Activated CD8-positive, alpha-beta T cell treated with anti-CD3 and anti-CD28 coated beads, Interleukin-2, amount 10 ng/mL, durations not matched to agents 7 days and 5 days (primary cell): ENCODE measurements around the gene KCNE2. TPM values are rescaled to one million over a fixed set of nuclear protein-coding genes. Genes with fewer than 3 reads are reported as not detected.
"Not testable (repeated sequence)": the region's sequence is repeated elsewhere in the genome, so short reads cannot be mapped to it uniquely, and the experiment has no call there.

Experiments used
- ATAC-seq: fragments of 150-1000 bp; cut with Tn5 transposase; one replicate; pipeline ENCODE4 v1.10.0; 2021; ENCODE audit warnings: moderate library complexity
- CTCF ChIA-PET: fragments of 350-600 bp; sonication (Branson Sonifier 250); formaldehyde crosslinking; loops from one replicate; lab custom pipeline; 2021; ENCODE audit warnings: antibody characterized with exemption; lab: Charles Lee
- POLR2A ChIA-PET: fragments of 350-600 bp; sonication (Branson Sonifier 250); formaldehyde crosslinking; loops from one replicate; lab custom pipeline; 2021; ENCODE audit warnings: antibody characterized with exemption; lab: Charles Lee
- DNase-seq: peaks from one replicate; pipeline ENCODE4 v3.0.0-alpha.2; 2020
- H3K27ac Mint-ChIP-seq: one replicate; pipeline ENCODE4 v1.8.0; 2021; ENCODE audit warnings: mild to moderate bottlenecking, mixed read lengths
- H3K27me3 Mint-ChIP-seq: one replicate; pipeline ENCODE4 v1.8.0; 2021; ENCODE audit warnings: low read depth, mixed read lengths
- H3K36me3 Mint-ChIP-seq: one replicate; pipeline ENCODE4 v1.8.0; 2021; ENCODE audit warnings: low read depth, mixed read lengths
- H3K4me1 Mint-ChIP-seq: one replicate; pipeline ENCODE4 v1.8.0; 2021; ENCODE audit warnings: low read depth, mixed read lengths
- H3K4me3 Mint-ChIP-seq: one replicate; pipeline ENCODE4 v1.8.0; 2021; ENCODE audit warnings: mild to moderate bottlenecking, mixed read lengths
- H3K9me3 Mint-ChIP-seq: one replicate; pipeline ENCODE4 v1.8.0; 2022; ENCODE audit warnings: mixed read lengths; ENCODE audit not compliant: insufficient read depth
- total RNA-seq, 2 experiments: library from RNA; stranded (reverse); gene quantifications; one replicate each; pipeline ENCODE4 v1.2.3, GENCODE V29; 2021

The KCNE2 gene
- total RNA-seq, 2 experiments from 2014 or later: not detected

- peaks cover 1% of the 10 kb centered on the region for H3K4me1 Mint-ChIP-seq
- no peak overlapping the region for H3K27ac Mint-ChIP-seq
- ATAC-seq: no peak
- no peak for DNase-seq
- H3K9me3 Mint-ChIP-seq: no peaks in the 10 kb centered on the region
- POLR2A ChIA-PET: interaction anchor here (0.6 kb wide), 1 partner anchor 148 kb away, joined by 3 read pairs; no protein-coding TSS in a partner anchor
- CTCF ChIA-PET: interaction anchor here (3.2 kb wide), 1 partner anchor 446 kb away, joined by 17 read pairs; no protein-coding TSS in a partner anchor
- no peak overlapping the region for H3K4me3 Mint-ChIP-seq
- H3K36me3 Mint-ChIP-seq: no peaks in the 10 kb centered on the region
- H3K27me3 Mint-ChIP-seq: peaks cover 13% of the 10 kb centered on the region
These were observed 5.9 kb downstream of the KCNE2 start for GRCh38 chr21:34369741-34370140.

GRCh38 chr21:34372321-34372720 lies 8.5 kb downstream of the KCNE2 start:
- H3K27me3 Mint-ChIP-seq: peaks cover 13% of the 10 kb centered on the region
- no peak overlapping the region for H3K27ac Mint-ChIP-seq
- DNase-seq: no peak
- peaks cover 1% of the 10 kb centered on the region for H3K4me1 Mint-ChIP-seq
- ChIA-PET POLR2A (no interaction called here), CTCF (no interaction called here)
- H3K9me3 Mint-ChIP-seq: no peaks in the 10 kb centered on the region
- H3K36me3 Mint-ChIP-seq: no peaks in the 10 kb centered on the region
- ATAC-seq: no peak
- H3K4me3 Mint-ChIP-seq: no peak overlapping the region

GRCh38 chr21:34374462-34374861 lies 10.7 kb downstream of the KCNE2 start:
- H3K27me3 Mint-ChIP-seq, H3K4me3 Mint-ChIP-seq, H3K4me1 Mint-ChIP-seq, POLR2A ChIA-PET, H3K36me3 Mint-ChIP-seq, CTCF ChIA-PET, H3K27ac Mint-ChIP-seq, DNase-seq, ATAC-seq, H3K9me3 Mint-ChIP-seq: not testable (repeated sequence)

GRCh38 chr21:34374940-34375618 lies 11.3 kb downstream of the KCNE2 start, which contains the start of gene SMIM11:
Gene SMIM11, plus strand, starts transcription at chr21:34375507. Its CDS starts 3,998 bp downstream, at chr21:34379505.
- H3K4me1 Mint-ChIP-seq, POLR2A ChIA-PET, H3K27ac Mint-ChIP-seq, H3K27me3 Mint-ChIP-seq, DNase-seq, CTCF ChIA-PET, H3K9me3 Mint-ChIP-seq, H3K36me3 Mint-ChIP-seq, H3K4me3 Mint-ChIP-seq: not testable (repeated sequence)
- ATAC-seq: peak; percentile 99

DNA sequence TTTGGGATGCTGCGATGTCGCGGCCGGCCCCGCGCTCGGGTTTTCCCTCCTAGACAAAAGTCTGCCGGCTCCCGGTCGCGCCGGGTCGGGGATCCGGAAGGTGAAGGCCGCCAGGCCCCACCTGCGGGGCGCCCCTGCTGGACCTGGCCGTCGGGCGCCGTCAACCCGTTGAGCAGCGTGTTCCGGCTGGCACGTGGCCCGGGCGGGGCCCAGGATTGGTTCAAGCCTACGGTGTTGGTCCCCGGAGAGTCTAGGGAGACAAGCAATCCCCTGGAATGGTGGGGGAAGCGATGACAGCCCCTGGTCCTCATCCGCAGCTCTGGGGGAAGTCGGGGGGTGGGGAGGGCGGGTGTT lies 11.8 kb downstream of the KCNE2 start:
- H3K36me3 Mint-ChIP-seq, H3K9me3 Mint-ChIP-seq, H3K27me3 Mint-ChIP-seq, H3K4me3 Mint-ChIP-seq, CTCF ChIA-PET, DNase-seq, POLR2A ChIA-PET, H3K27ac Mint-ChIP-seq, H3K4me1 Mint-ChIP-seq: not testable (repeated sequence)
- peak; percentile 88 for ATAC-seq

DNA sequence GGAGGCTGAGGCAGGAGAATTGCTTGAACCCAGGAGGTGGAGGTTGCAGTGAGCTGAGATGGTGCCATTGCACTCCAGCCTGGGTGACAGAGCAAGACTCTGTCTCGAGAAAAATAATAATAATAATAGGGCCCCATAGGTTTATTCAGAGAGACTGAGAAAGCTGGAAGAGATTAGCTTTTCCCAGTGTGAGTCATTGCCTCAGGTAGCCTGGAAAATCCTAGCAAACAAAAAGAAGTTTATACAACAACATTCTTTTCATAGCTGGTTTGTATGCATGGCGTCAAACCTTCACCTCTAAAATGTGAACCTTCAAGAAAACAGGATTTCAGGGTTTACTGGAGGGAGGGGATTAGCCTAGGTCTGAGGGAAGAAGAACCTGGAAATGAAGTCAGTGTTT lies 19.3 kb downstream of the KCNE2 start:
- H3K4me1 Mint-ChIP-seq, H3K27me3 Mint-ChIP-seq, H3K36me3 Mint-ChIP-seq, ATAC-seq, H3K4me3 Mint-ChIP-seq, H3K9me3 Mint-ChIP-seq, CTCF ChIA-PET, H3K27ac Mint-ChIP-seq, DNase-seq, POLR2A ChIA-PET: not testable (repeated sequence)

DNA sequence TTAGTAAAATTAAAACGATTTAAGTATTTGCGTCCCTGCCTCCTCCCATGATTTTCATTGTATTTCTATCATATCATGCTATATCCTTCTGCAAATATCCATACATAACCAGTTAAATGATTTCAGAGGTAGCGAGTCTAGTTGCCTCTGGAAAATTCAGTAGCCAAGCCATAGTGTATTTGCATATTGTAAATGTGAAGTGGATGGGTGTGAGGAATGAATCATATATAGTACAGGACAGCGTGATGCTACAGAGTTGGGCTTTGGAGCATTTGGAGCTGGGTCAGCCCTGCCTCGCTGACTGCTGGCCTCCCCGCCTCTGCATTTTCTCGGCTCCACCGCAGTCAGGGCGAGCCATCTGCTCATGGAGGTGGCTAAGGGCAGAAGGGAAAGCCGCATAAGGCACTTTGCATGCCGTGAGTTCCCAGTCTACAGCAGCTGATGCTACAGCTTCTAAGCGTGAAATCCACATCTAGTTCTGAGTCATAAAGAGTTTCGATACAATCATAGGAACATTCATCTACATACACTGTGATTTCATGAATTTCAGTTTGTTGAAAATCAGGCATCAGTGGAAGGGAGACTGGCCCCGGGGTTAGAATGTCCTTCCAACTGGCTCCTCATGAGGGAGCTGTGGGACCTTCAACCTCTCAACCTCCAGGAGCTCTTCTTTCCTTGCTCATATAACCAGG lies 20.1 kb downstream of the KCNE2 start:
- DNase-seq, H3K27ac Mint-ChIP-seq, H3K36me3 Mint-ChIP-seq, H3K4me1 Mint-ChIP-seq, POLR2A ChIA-PET, H3K9me3 Mint-ChIP-seq, H3K4me3 Mint-ChIP-seq, H3K27me3 Mint-ChIP-seq, CTCF ChIA-PET, ATAC-seq: not testable (repeated sequence)

GRCh38 chr21:34400522-34400921 lies 36.7 kb downstream of the KCNE2 start:
- H3K4me1 Mint-ChIP-seq, DNase-seq, H3K36me3 Mint-ChIP-seq, ATAC-seq, H3K27me3 Mint-ChIP-seq, H3K4me3 Mint-ChIP-seq, H3K27ac Mint-ChIP-seq, CTCF ChIA-PET, H3K9me3 Mint-ChIP-seq, POLR2A ChIA-PET: not testable (repeated sequence)

DNA sequence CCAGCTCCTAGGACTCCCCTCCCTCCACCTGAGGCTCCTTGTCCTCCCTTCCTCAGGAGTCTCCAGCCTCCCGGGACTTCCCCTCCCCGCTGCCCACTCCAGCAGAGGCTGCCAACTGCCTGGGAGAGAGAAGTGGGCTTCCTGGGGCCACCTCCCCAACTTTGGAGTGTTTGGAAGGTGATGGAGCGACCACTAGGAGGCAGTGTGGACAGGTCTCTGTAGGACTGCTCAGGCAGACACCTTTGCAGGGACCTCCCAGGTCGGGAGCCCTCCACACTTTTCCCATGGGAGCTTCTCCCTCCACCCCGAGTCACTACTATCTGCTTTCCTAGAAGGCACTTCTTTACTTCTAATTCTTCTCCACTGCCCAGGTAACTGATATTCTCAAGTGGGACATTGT lies 40.9 kb downstream of the KCNE2 start:
- H3K36me3 Mint-ChIP-seq: not testable (repeated sequence)

GRCh38 chr21:34405686-34406085 lies 41.9 kb downstream of the KCNE2 start:
- not testable (repeated sequence) for H3K9me3 Mint-ChIP-seq

More for the DNA sequence above, 40.9 kb downstream of the KCNE2 start:
- DNase-seq, CTCF ChIA-PET, H3K9me3 Mint-ChIP-seq, ATAC-seq, H3K4me3 Mint-ChIP-seq, POLR2A ChIA-PET, H3K4me1 Mint-ChIP-seq, H3K27ac Mint-ChIP-seq, H3K27me3 Mint-ChIP-seq: not testable (repeated sequence)

DNA sequence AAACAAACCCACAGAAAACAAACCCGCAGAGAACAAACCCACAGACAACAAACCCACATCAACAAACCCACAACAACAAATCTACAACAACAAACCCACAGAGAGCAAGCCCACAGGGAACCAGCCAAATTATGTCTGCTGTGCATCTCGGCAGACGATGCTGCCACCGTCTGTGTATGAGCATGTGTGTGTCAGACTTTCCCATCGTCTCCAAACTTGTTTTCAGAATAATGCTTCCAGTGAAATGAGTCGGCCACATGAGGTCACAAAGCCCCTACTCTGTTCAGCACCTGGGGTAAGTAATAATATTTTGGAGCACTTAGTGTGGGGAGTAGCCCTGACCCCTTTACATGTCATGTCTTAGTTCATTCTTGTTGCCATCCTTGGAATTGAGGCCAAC lies 42.3 kb downstream of the KCNE2 start:
- POLR2A ChIA-PET, H3K27ac Mint-ChIP-seq, H3K27me3 Mint-ChIP-seq, H3K4me1 Mint-ChIP-seq, H3K9me3 Mint-ChIP-seq, H3K36me3 Mint-ChIP-seq, CTCF ChIA-PET, H3K4me3 Mint-ChIP-seq, ATAC-seq, DNase-seq: not testable (repeated sequence)

More at GRCh38 chr21:34405686-34406085, 41.9 kb downstream of the KCNE2 start:
- CTCF ChIA-PET, POLR2A ChIA-PET, H3K27me3 Mint-ChIP-seq, H3K27ac Mint-ChIP-seq, H3K36me3 Mint-ChIP-seq, H3K4me3 Mint-ChIP-seq, DNase-seq, H3K4me1 Mint-ChIP-seq, ATAC-seq: not testable (repeated sequence)

DNA sequence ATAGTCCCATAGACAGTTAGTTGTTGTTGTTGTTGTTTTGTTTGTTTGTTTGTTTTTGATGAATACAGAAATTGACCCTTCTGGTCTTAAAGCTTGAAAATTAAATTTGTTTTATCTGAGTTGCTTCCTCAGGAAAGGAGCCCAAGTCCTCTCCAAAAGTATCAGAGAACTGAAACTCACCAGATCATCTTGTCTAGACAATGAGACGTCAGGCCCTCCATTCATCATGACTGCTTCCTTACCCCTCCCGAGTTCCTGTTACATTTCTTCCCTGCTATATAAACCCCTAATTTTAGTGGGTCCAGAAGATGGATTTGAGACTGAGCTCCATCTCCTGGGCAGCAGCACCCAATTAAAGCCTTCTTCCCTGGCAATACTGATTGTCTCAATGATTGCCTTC lies 42.9 kb downstream of the KCNE2 start:
- H3K4me3 Mint-ChIP-seq, CTCF ChIA-PET, DNase-seq, H3K27ac Mint-ChIP-seq, H3K36me3 Mint-ChIP-seq, H3K9me3 Mint-ChIP-seq, H3K4me1 Mint-ChIP-seq, POLR2A ChIA-PET, H3K27me3 Mint-ChIP-seq, ATAC-seq: not testable (repeated sequence)
